HCT116 (cell line): Measurements from ENCODE around the gene BICD2.

Experiments
- CTCF ChIP-seq, 3 experiments: fragments of 200-600 bp in 1 of 3; sonication (generic) in 1 of 3; IDR thresholded peaks in 2 of 3; conservative IDR thresholded peaks in 1 of 3; 2 replicates each; pipeline ENCODE4 v1.5.1; 2012 to 2017; ENCODE audit warnings: low read depth in 2 of 3, low read length in 2 of 3, antibody characterized with exemption in 1 of 3, borderline replicate concordance in 1 of 3, control low read depth in 1 of 3, mild to moderate bottlenecking in 1 of 3, mixed read lengths in 1 of 3, mixed run types in 1 of 3, moderate library complexity in 1 of 3; ENCODE audit not compliant: insufficient read depth in 1 of 3
- EZH2 ChIP-seq: fragments of 200-600 bp; sonication (generic); IDR thresholded peaks from 2 replicates; pipeline ENCODE4 v1.6.1; 2017; ENCODE audit warnings: antibody characterized with exemption, mixed run types

GRCh38 chr9:92729735-92730155 lies 34.9 kb downstream of the BICD2 start:
- TF ChIP-seq EZH2, result no peak
- no peak for TF ChIP-seq CTCF (IDR thresholded peaks at IDR 0.05 in 2 of 3, conservative IDR thresholded peaks at IDR 0.05 in 1 of 3; ENCODE audit: borderline replicate concordance in 1 of 3, insufficient read depth in 1 of 3, low read depth in 2 of 3, low read length in 2 of 3)
